Measurements from ENCODE around the gene CLDN22.
"Not testable (repeated sequence)": the region's sequence is repeated elsewhere in the genome, so short reads cannot be mapped to it uniquely, and the experiment has no call there.

DNA sequence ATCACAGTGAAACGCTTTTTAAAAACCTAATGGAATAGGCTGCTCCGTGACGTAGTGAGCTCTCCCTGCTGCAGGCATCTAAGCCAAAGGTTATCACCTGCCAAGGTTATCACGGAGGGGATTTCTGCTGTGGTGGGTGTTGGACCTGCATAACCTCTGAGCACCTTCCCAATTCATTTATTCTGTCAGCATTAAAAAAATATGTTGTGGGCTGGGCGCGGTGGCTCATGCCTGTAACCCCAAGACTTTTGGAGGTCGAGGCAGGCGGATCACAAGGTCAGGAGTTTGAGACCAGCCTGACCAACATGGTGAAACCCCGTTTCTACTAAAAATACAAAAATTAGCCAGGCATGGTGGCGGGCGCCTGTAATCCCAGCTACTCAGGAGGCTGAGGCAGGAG, 4.0 kb upstream of the CLDN22 start:
- TF ChIP-seq, protein P1, sequence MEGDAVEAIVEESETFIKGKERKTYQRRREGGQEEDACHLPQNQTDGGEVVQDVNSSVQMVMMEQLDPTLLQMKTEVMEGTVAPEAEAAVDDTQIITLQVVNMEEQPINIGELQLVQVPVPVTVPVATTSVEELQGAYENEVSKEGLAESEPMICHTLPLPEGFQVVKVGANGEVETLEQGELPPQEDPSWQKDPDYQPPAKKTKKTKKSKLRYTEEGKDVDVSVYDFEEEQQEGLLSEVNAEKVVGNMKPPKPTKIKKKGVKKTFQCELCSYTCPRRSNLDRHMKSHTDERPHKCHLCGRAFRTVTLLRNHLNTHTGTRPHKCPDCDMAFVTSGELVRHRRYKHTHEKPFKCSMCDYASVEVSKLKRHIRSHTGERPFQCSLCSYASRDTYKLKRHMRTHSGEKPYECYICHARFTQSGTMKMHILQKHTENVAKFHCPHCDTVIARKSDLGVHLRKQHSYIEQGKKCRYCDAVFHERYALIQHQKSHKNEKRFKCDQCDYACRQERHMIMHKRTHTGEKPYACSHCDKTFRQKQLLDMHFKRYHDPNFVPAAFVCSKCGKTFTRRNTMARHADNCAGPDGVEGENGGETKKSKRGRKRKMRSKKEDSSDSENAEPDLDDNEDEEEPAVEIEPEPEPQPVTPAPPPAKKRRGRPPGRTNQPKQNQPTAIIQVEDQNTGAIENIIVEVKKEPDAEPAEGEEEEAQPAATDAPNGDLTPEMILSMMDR (conservative IDR thresholded peaks at IDR 0.05 in 1 of 2, IDR thresholded peaks at IDR 0.05 in 1 of 2; ENCODE audit: extremely low read depth in 1 of 2, insufficient read depth in 1 of 2, low read depth in 1 of 2, low read length in 2 of 2): not testable (repeated sequence)
- not testable (repeated sequence) for TF ChIP-seq EZH2 (IDR thresholded peaks at IDR 0.05; ENCODE audit: borderline replicate concordance, low read length)

Measured in mammary epithelial cell (primary cell).